HG02981 (cell line): ENCODE measurements around the gene WDR38.

ENCODE experiments used
- ATAC-seq: cut with Tn5 transposase; IDR thresholded peaks from one replicate; pipeline ENCODE4 v1.9.1; 2021; ENCODE audit warnings: mild to moderate bottlenecking, moderate library complexity; ENCODE audit not compliant: unreplicated experiment

The WDR38 gene

DNA sequence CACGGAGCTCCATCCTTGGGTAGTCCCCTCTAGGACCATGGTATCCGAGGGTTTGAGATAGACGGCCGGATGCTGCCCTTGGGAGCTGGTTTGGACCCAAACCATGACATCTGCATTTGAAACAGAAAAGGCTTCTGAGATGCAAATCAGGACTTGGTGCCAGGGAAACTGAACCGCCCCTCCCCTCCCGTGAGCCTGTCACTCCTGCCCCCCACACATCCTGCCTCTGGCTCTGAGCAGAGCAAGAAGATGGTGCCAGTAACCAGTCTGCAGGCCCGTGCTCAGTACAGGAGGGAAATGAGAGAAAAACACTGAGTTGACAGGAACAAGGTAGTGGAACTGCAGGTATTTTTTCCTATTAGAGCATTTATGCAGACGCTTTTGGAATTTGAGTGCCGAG lies 27.2 kb downstream of the WDR38 start:
- no peak for ATAC-seq

DNA sequence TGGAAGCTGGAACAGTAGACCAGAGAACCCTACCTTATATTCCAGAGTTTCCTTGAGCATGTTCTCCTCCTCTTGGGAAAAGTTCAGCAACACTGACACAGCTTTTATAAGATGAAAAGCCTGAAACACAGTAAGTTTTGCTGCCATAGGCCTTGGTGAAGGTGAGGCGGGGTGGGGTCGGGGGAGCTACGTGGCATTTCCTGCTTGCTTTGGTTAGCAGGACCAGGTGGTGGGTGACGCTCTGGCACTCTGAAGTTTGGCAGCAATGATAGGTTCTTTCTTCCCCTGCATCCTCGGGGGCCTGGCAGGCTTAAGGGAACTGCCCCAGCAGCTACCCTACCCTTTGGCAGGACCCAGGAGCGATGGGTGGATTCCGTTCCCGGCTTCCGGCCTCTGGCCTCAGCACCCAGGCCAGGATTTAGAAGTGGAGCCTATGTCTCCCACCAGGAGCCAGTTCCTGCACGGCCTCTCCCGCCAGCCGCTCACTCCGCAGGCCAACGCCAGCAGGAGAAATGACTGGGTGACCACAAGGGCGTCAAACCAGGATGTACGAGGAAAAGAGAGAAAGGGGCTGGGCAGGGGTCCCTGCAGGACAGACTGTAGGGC lies 28.0 kb downstream of the WDR38 start:
- no peak for ATAC-seq

DNA sequence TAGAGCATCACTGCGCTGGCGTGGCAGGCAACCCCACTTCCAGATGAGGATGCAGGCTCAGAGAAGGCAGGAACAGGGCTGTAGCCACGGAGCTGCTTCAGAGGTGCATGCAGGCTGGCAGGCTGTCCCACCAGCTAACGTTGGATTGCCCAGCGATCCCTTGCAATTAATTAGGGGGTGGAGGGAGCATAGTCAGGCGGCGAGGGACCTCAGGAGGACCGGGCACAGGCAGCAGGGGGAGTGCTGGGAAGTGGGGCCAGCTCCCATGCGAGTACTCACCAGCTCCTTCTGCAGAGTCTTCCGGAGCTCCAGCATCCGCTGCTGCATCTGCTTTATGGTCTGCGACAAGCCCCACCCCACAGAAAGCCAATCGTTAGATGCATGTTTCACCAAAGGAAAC lies 29.0 kb downstream of the WDR38 start:
- ATAC-seq = no peak

DNA sequence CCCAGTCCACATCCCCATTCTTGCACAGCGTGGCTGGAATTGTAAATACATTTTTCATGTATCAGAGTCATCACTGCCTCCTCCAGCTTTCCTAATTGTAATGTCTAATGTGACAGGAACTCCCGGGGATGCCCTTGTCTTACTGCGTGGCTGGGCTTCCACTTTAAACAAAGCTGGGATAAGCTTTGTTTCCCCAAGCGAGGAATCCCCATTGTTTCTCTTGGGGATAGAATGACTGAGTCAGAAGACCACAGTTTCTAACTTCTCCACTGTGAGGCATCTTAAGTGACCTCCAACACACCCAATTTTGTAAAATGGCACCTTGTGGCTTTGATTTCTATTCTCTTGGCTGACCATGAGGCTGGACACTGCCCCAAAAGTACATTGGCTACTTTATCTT lies 31.1 kb downstream of the WDR38 start:
- ATAC-seq = no peak

DNA sequence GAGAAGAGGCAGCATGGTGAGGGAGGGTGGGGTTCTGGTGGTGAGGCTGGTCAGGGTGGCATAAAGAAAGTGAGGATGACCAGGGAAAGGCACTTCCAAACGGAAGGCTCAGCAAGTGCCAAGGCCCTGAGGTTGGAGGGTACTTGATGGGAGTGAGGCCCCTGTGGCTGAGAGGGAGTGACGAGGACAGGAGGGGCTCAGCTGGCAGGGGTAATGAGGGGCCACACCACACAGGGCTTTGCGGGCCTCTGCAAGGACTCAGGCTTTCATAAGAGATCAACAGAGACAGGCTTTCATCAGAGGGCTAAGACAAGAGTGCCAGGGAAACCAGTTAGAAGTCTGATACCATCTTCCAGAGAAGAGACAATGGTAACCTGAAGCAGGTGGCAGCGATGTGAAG lies 32.3 kb downstream of the WDR38 start:
- no peak for ATAC-seq

DNA sequence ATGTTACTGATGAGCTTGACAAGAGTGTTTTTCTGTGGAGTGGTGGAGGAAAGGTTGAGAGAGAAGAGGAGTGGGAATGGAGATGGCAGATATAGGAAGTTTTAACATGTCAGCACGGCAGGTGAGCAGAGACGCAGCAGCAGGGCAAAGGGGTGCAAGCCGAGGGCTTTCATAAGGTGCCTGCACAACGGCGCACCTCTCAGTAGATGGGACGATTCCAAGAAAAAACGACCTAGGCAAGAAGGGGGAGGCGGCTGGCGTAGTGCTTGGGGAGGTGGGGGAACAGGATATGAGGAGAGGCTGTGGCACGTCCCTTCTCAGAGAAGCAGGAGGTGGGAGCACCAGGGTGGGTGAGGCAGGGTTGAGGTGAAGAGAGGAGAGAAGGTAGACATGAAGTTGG lies 33.2 kb downstream of the WDR38 start:
- no peak for ATAC-seq

DNA sequence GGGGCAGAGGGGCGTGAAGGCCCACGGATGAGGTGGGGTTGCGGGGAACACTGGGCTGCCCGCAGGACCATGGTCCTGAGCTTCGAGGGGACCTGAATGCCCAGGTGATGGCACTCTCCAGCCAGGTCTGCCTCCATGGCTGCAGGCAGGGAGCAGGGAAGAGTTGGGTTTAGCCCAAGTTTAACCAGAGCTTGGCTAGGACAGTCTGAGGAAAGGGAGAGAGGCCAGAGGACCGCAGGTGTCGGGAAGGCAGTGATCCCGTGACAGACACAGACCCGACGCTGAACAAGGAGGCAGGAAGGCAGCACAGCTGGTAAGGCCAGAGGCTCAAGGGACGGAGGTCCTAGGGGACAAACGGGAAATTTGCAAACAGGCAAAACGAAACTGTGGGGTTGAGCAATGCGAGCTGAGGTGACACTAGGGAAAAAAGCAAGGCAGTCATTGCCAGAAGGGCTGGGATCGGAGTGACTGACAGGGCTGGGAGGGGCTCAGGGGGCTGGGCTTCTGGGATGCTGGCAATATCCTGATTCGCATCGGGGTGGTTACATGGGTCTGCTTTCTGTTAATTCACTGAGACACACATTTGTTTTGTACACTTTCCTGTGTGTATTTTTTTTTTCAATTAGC lies 33.7 kb downstream of the WDR38 start:
- ATAC-seq = no peak

DNA sequence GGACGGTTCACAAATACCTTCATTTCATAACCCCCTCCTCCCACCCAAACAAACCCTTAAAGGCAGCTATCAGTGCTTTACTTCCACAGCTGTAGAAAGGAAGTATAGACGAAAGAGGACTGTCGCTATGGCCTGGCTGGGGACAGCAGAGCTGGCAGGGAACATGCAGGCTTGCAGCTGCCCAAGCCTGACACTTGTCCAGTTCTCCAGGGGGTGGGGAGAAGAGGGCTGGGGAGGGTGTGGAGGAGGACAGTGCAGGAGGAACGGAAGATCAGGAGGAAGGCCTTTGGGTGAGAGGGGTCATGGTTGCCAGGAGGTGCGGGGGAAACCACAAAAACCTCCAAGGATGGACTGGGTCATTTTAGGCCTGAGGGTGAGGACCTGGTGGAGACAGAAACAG lies 34.6 kb downstream of the WDR38 start:
- no peak for ATAC-seq

DNA sequence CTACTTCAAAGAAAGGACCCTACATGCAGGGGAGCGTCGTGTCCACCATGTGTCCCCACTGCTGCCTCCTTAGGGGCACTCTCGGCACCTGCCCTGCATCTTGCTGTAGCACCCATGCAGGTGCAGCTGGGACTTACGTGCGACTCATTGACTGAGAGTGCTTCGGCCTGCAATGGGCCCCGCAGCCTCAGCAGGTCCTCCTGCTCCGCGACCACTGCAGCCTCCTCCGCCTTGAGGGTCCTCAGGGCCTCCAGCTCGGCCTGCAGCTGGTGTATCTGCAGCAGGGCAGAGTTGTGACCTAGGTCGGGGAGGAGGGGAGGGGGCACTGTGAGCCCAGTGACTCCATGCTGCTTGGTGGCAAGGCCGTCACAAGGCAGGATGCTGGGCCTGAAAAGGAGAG lies 35.7 kb downstream of the WDR38 start:
- ATAC-seq = no peak

DNA sequence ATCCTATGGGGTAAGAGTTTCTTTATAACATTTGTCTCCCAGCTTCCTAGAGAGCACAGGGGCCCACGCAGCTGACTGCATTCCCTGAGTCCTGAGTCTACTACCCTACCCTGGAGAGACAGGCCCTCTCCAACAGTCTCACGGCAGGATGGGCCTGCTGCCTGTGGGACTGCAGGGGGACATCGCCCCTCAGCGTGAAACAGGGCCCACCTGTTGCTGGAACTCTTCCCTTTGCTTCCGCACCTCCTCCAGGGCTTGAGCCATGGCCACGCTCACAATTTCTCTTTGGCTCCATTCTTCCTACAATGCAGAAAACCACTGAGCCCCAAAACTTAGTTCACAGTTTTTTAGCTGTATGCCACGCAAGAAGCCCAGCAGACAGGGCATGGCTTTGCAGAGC lies 36.9 kb downstream of the WDR38 start:
- no peak for ATAC-seq

DNA sequence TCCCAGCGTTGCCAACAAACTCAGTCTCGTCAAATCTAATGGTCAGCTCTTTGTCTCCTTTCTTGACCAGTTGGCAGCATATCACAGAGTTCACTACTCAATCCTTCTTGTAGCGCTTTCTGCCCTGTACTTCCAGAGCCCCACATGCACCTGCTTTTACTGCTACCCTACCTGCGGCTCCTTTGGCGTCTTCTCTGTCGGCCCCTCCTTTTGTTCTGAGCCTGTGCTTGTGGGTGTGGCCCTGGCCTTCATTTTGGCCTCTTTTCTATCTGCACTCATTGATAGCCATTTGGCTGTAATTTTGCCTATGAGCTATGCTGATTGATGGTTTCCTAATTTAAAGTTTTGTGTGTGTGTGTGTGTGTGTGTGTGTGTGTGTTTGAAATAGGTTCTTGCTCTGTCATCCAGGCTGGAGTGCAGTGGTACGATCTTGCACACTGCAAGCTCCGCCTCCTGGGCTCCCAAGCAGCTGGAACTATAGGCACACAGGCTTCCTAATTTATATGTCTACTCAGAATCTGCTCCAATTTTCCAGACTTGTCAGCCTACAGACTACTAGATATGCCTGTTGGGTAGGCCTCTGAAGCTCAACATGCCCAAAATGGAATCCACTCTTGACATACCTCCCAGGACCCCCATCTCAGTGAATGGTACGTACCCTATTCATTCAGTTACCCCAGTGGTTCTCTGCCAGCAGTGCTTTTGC lies 40.9 kb downstream of the WDR38 start:
- ATAC-seq = no peak

DNA sequence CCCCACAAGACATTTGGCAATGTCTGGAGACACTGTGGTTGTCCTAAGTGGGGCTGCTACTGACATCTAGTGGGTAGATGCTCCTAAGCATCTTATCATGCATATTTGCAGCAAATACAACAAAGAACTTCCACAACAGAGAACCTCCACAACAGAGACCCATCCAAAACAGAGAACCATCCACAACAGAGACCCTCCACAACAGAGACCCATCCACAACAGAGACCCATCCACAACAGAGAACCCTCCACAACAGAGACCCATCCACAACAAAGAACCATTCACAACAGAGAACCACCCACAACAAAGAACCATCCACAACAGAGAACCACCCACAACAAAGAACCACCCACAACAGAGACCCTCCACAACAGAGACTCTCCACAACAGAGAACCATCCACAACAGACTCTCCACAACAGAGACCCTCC lies 41.5 kb downstream of the WDR38 start:
- ATAC-seq = no peak

DNA sequence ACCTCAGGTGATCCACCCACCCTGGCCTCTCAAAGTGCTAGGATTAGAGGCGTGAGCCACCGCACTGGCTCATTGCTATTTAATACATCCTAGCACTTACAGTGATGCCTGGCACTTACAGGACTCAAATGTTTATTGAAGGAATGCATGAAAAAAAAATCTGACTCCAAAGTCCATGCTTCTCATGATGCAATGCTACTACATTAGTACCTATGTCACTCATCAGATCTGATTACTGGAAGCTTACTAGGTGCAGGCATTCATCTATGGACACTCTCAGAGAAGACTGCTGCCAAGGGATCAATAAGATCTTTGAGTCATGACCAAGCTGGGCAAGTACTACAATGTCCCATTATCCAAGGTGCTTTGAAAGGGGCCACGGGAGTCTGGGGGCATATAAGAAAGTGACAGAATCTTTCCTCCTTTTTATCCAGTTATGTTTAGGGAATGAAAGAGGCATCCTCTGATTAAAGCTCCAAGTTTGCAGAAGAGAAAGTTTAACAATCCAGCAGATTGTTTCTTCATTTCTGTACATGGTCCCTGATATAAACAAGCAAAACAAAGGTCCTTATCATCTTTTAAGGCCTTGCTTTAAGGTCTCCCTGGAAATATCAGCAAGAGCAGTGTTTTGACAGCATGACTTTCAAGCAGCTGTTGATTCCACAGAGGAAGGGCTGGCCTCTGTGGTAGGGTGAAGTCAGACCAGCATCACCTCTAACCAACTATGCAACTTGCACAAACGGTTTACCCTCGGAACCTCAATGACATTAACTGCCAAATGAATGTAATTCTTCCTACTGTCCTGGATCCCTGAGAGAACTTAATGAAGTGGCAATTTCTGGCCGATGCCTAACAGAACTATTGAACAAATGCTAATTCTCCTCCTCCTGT lies 44.6 kb downstream of the WDR38 start:
- ATAC-seq = no peak

DNA sequence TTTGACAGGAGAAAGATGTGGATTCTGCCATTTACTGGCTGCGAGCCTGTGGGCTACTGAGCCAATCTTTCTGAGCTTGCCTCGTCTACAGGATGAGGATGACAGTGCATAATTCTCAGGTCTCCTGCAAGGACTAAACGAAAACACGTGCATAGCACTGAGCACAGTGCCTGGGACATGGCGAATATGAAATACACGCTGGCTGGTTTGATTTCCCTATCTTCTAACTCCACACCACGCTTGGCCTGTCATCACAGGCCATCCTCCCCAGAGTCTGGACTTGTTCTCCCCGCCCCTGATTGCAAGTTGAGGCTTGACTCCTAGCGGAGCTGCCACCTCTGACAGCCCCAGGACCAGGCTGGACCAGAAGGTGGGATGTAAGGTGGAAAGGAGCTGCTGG lies 46.6 kb downstream of the WDR38 start:
- no peak for ATAC-seq

DNA sequence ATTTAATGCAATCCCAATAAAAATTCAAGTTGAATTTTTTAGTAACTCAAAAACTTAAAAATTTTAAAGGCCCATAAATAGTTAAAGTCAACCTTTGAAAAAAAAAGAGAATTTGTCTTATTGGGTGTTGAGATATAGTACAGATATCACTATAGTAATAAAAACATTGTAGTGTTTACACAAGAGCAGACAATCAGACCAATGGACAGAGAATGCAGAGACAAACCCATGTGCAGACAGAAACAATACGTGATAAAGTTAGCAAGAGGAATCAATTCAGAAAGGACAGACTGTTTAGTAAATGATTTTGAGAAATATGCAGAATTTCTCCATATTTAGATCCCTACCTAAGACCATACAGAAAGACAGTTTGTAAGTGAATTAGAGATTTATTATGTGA lies 53.7 kb downstream of the WDR38 start:
- no peak for ATAC-seq
